ENCODE data around the gene TAPBP. TPM values are rescaled to one million over a fixed set of nuclear protein-coding genes. Genes with fewer than 3 reads are reported as not detected.
A peak's percentile ranks its signal among the peaks of the same experiment; 100 is the strongest.
"Not testable (repeated sequence)": the region's sequence is repeated elsewhere in the genome, so short reads cannot be mapped to it uniquely, and the experiment has no call there.

The TAPBP gene
- total RNA-seq, result 10 to 100 TPM in 1 of 2 donors, 1 to 10 TPM in 1; 7.0 to 11.1 TPM
- polyA plus RNA-seq (2013, experiment 1 of 2), result 13.5 TPM
- polyA plus RNA-seq (2013, experiment 2 of 2), result 12.4 TPM
- long read RNA-seq, experiment 1, result 0 reads
- long read RNA-seq, experiment 2, transcript TAPBP-234 (8 exons, 3,759 nt), result major isoform, 20 of 22 reads
- long read RNA-seq, experiment 2, partial matches to known transcripts, result 1 of 22 reads
- long read RNA-seq, experiment 2, other reads (novel, unspliced or antisense), result 1 of 22 reads
- long read RNA-seq, experiment 3, transcript TAPBP-234 (8 exons, 3,759 nt), result major isoform, 10 of 15 reads
- long read RNA-seq, experiment 3, partial matches to known transcripts, result 0 of 15 reads
- long read RNA-seq, experiment 3, other reads (novel, unspliced or antisense), result 2 of 15 reads
- long read RNA-seq, experiment 4, partial matches to known transcripts, result 0 of 2 reads
- long read RNA-seq, experiment 4, other reads (novel, unspliced or antisense), result 1 of 2 reads

- H3K27ac ChIP-seq (ENCODE audit: low read depth, low read length), result no peak within 1 kb of the TSS
- H3K27me3 ChIP-seq (ENCODE audit: control insufficient read depth, insufficient read depth, low read length, poor library complexity, severe bottlenecking), result peaks cover 20% of the 10 kb centered on the region
- H3K9me3 Mint-ChIP-seq, result no peaks in the 10 kb centered on the region
- H3K27ac Mint-ChIP-seq, result peak within 1 kb of the TSS; percentile 85
- peaks cover 32% of the 10 kb centered on the region for H3K4me1 Mint-ChIP-seq
- H3K4me3 ChIP-seq (ENCODE audit: low read length), result peak within 1 kb of the TSS; percentile 75
- DNase-seq, result peak; percentile 82
- TF ChIP-seq CTCF (conservative IDR thresholded peaks at IDR 0.05), result no peak
- 0 to 7% methylated on average over 11 to 47 of the region's 47 CpGs for WGBS, 2 experiments (ENCODE audit: insufficient coverage in 1 of 2, insufficient read length in 1 of 2)
- peak within 1 kb of the TSS; percentile 74 for H3K4me3 Mint-ChIP-seq
- peaks cover 4% of the 10 kb centered on the region for H3K4me1 ChIP-seq (ENCODE audit: control insufficient read depth, insufficient read depth, low read length)
- H3K9me3 ChIP-seq (ENCODE audit: control insufficient read depth, low read length), result no peaks in the 10 kb centered on the region
- H3K36me3 ChIP-seq (ENCODE audit: control insufficient read depth, insufficient read depth, low read length), result peaks cover 5% of the 10 kb centered on the region
- H3K27me3 Mint-ChIP-seq (ENCODE audit: insufficient read depth), result peaks cover 13% of the 10 kb centered on the region
- peak within 1 kb of the TSS; percentile 31 for H3K9ac ChIP-seq (ENCODE audit: extremely low read depth, low read length, poor library complexity, severe bottlenecking)
- H3K36me3 Mint-ChIP-seq (ENCODE audit: low read depth), result peaks cover 11% of the 10 kb centered on the region
These were observed at the start of gene TAPBP for GRCh38 chr6:33313709-33314514. Gene TAPBP (minus strand): TSS chr6:33314078. CDS start chr6:33314041, 37 bp downstream.

DNA sequence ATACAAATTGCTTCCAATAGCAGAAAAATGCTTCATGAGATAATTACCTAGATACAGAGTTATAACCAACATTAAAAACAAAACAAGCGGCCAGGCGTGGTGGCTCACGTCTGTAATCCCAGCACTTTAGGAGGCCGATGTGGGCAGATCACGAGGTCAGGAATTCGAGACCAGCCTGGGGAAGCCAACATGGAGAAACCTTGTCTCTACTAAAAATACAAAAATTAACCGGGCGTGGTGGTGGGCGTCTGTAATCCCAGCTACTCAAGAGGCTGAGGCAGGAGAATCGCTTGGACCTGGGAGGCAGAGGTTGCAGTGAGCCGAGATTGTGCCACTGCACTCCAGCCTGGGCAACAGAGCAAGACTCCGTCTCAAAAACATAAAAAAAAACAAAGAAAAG is 49.6 kb upstream of the TAPBP start:
- H3K36me3 ChIP-seq (ENCODE audit: control insufficient read depth, insufficient read depth, low read length); H3K27ac Mint-ChIP-seq; H3K9me3 ChIP-seq (ENCODE audit: control insufficient read depth, low read length); H3K9ac ChIP-seq (ENCODE audit: extremely low read depth, low read length, poor library complexity, severe bottlenecking); H3K9me3 Mint-ChIP-seq; H3K27me3 ChIP-seq (ENCODE audit: control insufficient read depth, insufficient read depth, low read length, poor library complexity, severe bottlenecking); DNase-seq; H3K27me3 Mint-ChIP-seq (ENCODE audit: insufficient read depth); H3K36me3 Mint-ChIP-seq (ENCODE audit: low read depth); H3K27ac ChIP-seq (ENCODE audit: low read depth, low read length); H3K4me3 Mint-ChIP-seq; H3K4me3 ChIP-seq (ENCODE audit: low read length): not testable (repeated sequence)
- peaks cover 31% of the 10 kb centered on the region for H3K4me1 Mint-ChIP-seq
- 89 to 96% methylated on average over 6 to 12 of the region's 12 CpGs for WGBS, 2 experiments (ENCODE audit: insufficient coverage in 1 of 2, insufficient read length in 1 of 2)
- peaks cover 14% of the 10 kb centered on the region for H3K4me1 ChIP-seq (ENCODE audit: control insufficient read depth, insufficient read depth, low read length)

GRCh38 chr6:33359331-33359730 is 45.5 kb upstream of the TAPBP start:
- DNase-seq, result no peak
- TF ChIP-seq CTCF (conservative IDR thresholded peaks at IDR 0.05), result no peak
- no peak overlapping the region for H3K9ac ChIP-seq (ENCODE audit: extremely low read depth, low read length, poor library complexity, severe bottlenecking)
- H3K36me3 Mint-ChIP-seq (ENCODE audit: low read depth), result no peaks in the 10 kb centered on the region
- H3K27me3 ChIP-seq (ENCODE audit: control insufficient read depth, insufficient read depth, low read length, poor library complexity, severe bottlenecking), result no peaks in the 10 kb centered on the region
- H3K4me1 Mint-ChIP-seq, result peaks cover 47% of the 10 kb centered on the region
- no peaks in the 10 kb centered on the region for H3K9me3 Mint-ChIP-seq
- H3K4me1 ChIP-seq (ENCODE audit: control insufficient read depth, insufficient read depth, low read length), result peaks cover 14% of the 10 kb centered on the region
- H3K9me3 ChIP-seq (ENCODE audit: control insufficient read depth, low read length), result no peaks in the 10 kb centered on the region
- no peak overlapping the region for H3K4me3 Mint-ChIP-seq
- no peak overlapping the region for H3K27ac ChIP-seq (ENCODE audit: low read depth, low read length)
- peaks cover 7% of the 10 kb centered on the region for H3K27me3 Mint-ChIP-seq (ENCODE audit: insufficient read depth)
- no peak overlapping the region for H3K4me3 ChIP-seq (ENCODE audit: low read length)
- H3K27ac Mint-ChIP-seq, result no peak overlapping the region
- H3K36me3 ChIP-seq (ENCODE audit: control insufficient read depth, insufficient read depth, low read length), result no peaks in the 10 kb centered on the region

GRCh38 chr6:33357160-33357871 is 43.4 kb upstream of the TAPBP start:
- H3K4me3 ChIP-seq (ENCODE audit: low read length); H3K36me3 ChIP-seq (ENCODE audit: control insufficient read depth, insufficient read depth, low read length); H3K27me3 ChIP-seq (ENCODE audit: control insufficient read depth, insufficient read depth, low read length, poor library complexity, severe bottlenecking); H3K9ac ChIP-seq (ENCODE audit: extremely low read depth, low read length, poor library complexity, severe bottlenecking); DNase-seq; H3K36me3 Mint-ChIP-seq (ENCODE audit: low read depth); H3K9me3 ChIP-seq (ENCODE audit: control insufficient read depth, low read length); H3K4me3 Mint-ChIP-seq; H3K9me3 Mint-ChIP-seq; H3K27ac ChIP-seq (ENCODE audit: low read depth, low read length): not testable (repeated sequence)
- H3K4me1 ChIP-seq (ENCODE audit: control insufficient read depth, insufficient read depth, low read length), result peaks cover 14% of the 10 kb centered on the region
- H3K27me3 Mint-ChIP-seq (ENCODE audit: insufficient read depth), result peaks cover 12% of the 10 kb centered on the region
- H3K27ac Mint-ChIP-seq, result peak overlapping the region; percentile 88
- WGBS, 2 experiments (ENCODE audit: insufficient coverage in 1 of 2, insufficient read length in 1 of 2), result 80 to 92% methylated on average over 2 to 11 of the region's 13 CpGs
- H3K4me1 Mint-ChIP-seq, result peaks cover 41% of the 10 kb centered on the region

Data from endodermal cell (in vitro differentiated cells).